LNCAP (cell line): ENCODE results near the gene TRMT11.

Experiments
- TF ChIP-seq, protein P1 (sequence below): fragments of 450-650 bp; IDR thresholded peaks from 2 replicates; pipeline ENCODE4 v1.5.1; 2017; ENCODE audit warnings: mild to moderate bottlenecking

Gene TRMT11

DNA sequence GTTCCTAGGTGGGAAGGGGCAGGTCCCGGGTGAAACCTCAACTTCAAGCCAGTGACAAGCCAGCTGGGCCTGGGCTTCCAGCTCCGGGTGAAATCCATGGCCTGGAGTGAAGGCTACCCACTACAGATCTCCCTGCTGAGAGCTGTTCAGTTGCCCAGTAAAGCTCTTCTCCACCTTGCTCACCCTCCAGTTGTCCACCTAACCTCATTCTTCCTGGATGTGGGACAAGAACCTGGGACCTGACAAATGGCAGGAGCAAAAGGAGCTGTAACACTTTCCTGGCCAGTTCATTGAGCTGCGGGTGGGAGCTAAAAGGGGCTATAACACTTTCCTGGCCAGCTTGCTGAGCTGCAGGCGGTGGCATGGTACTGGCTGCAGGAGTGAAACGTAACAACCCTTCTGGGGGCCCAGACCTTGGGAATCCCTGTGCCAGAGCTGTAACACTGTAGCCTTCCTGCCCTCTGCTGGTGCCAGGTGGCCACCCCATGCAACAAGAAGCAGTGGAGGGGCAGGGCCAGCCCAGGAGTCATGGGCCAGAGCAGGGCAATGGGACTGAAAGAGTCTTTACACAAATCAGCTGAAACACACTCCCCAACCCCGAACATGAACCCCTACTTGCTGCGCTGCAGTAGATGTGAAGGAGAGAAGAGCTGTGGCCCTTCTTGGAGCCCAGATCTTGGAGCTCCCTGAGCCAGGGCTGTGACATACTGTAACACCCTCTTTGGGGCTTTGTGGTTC, 33.4 kb upstream of the TRMT11 start:
- TF ChIP-seq, protein P1, sequence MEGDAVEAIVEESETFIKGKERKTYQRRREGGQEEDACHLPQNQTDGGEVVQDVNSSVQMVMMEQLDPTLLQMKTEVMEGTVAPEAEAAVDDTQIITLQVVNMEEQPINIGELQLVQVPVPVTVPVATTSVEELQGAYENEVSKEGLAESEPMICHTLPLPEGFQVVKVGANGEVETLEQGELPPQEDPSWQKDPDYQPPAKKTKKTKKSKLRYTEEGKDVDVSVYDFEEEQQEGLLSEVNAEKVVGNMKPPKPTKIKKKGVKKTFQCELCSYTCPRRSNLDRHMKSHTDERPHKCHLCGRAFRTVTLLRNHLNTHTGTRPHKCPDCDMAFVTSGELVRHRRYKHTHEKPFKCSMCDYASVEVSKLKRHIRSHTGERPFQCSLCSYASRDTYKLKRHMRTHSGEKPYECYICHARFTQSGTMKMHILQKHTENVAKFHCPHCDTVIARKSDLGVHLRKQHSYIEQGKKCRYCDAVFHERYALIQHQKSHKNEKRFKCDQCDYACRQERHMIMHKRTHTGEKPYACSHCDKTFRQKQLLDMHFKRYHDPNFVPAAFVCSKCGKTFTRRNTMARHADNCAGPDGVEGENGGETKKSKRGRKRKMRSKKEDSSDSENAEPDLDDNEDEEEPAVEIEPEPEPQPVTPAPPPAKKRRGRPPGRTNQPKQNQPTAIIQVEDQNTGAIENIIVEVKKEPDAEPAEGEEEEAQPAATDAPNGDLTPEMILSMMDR, result no peak

DNA sequence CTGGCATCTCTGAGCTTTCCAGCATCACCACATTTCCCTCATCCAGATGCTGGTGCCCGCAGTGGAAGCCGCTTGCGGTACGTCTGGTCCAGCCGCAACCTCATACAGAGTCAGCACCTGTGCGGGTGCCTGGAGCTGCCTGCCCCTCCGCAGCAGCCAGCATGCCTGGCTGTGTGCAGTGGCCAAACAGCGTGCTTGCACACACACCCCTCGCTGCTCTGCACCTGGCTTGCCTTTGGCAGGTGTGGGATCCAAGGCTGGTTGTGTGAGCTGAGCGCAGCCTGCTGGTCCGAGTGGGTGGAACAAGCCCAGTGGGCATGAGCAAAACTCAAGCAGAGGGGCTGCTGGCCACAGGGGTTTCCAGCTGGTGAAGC, 32.9 kb upstream of the TRMT11 start:
- TF ChIP-seq, protein P1, result peak; percentile 45

DNA sequence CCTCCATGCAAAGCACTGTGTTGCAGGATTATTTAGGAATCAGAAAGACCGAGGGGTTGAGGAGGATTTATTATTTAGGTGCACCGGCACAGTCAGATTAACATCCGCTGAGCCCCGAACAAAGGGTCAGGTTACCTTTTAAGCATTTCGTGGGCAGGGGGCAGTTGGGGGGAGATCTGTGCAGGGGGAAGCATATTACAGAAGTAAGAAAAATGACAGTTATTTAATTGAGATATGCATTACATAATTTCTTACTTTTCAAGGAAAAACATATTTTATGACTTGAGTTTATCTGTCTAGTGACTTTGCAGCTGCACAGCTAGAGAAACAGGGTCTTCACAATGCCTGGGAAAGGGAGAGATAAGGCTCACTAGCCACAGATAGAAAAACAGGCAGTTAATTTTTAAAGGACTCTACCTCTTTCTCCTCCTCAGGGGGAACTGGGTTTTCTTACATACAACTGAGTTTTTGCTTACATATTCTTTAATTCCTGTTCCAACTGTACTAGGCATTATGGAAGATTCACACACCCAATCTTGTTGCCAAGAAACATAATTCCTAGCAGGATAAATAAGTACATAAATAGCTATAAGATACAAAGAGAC, 31.5 kb upstream of the TRMT11 start:
- TF ChIP-seq, protein P1, result no peak

DNA sequence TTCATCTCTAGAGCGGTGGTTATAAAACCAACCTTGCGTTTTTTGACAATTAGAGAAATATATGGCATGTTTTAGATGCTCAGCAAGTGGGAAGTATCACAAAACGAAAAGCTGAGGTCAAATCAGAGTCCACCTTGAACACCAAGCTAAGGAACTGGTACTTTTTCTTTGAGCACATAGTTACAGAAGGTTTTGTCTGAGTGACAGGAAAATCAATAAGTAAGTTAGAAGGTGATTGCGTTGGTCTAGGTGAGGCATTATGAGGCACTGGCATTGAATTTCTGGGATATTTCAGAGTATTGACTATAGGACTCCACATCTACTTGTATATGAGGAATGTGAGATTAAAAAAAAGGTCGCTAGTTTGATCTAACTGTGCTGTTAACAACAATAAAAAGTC, 30.4 kb upstream of the TRMT11 start:
- TF ChIP-seq, protein P1, result no peak

DNA sequence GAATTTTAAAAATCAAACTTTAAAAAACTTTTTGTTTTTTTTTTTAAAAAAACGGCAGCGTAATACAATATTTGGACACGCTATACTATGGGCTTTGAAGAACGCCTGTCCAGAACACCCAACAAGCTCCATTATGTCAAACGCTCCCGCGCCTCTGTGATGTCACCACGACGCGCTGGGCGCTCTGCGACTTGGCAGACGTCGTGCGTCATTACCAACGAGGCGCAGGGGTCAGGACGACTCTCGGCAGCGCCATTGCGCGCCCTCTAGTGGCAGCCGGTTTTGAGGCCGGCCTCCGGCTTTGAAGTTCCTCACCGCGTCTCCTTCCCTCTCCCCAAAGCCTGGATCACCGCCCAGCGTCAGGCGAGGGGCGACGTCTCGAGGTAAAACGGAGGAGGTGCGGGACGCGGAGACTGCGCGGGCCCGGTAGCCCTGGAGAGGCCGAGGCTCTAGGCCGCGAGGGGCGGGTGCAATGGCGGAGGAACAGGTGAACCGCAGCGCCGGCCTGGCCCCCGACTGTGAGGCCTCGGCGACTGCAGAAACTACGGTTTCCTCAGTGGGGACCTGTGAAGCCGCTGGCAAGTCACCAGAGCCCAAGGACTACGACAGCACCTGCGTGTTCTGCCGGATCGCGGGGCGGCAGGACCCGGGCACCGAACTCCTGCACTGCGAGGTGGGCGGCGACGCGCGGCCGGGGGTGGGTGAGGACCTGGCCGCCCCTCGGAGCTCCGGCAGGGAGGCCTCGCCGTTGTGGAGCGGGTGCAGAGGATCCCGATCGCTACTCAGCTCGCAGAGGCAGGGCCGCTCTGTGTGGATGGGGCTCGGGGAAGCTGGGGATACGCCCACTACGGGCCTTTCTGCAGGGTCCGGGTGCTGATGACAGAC, 29.6 kb upstream of the TRMT11 start, which contains the start of gene HINT3:
TSS of gene HINT3 (plus strand) at position 265 of the 885 bp plus-strand sequence. CDS start at position 473, 208 bp downstream.
- TF ChIP-seq, protein P1, result peak; percentile 98

DNA sequence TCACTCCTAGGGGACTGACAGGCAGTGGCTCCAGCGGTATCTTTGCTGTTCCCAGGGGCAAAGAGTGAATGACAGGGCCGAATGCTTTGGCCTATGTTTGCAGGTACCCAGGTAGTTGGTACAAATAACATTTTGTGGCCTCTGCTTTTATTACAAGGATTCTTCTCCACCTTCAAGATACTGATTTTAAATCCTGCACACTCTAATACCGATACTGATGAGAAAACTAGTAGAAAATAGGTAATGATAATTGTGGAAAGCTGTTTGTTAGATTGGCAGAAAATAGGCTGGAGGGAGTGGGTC, 29.0 kb upstream of the TRMT11 start:
- TF ChIP-seq, protein P1, result no peak

DNA sequence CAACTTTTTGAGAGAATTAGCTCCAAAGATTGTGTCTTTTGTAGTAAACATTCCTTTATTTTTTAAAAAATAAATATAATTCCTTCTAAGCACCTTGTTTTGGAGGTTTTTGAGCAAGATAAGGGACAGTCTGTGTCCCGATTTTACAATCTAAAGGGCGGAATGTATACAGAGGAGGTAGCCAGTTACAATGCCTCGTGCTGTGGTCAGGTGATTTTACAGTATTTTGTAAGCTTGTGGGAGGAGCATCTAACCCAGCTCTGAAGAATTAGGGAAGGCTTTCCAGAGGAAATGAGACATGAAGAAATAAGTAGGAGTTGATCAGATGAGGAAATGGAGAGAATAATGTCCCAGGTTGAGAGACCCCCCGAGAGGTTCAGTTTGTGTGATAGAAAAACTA, 28.5 kb upstream of the TRMT11 start:
- TF ChIP-seq, protein P1, result no peak
